Natural killer cell (primary cell): ENCODE results near the gene SLC4A4. TPM values are rescaled to one million over a fixed set of nuclear protein-coding genes. Genes with fewer than 3 reads are reported as not detected.

Source experiments
- ATAC-seq, 3 donors: fragments of 150-1000 bp in 2 of 3; fragments of 200-7000 bp in 1 of 3; cut with Tn5 transposase; 1 replicate in 1 of 3; 2 replicates in 2 of 3; pipeline ENCODE4 v1.10.0; 2021; ENCODE audit warnings: mild to moderate bottlenecking in 2 of 3, moderate library complexity in 2 of 3
- DNase-seq, 2 donors: peaks; one replicate each; pipeline versions ENCODE4 v3.0.0 to v3.0.0-alpha.2; 2013 to 2021; ENCODE audit warnings: mixed read lengths in 1 of 2
- H3K27ac ChIP-seq: one replicate; pipeline ENCODE4 v1.5.1; 2013; ENCODE audit warnings: mild to moderate bottlenecking, low read length
- H3K27me3 ChIP-seq: one replicate; pipeline ENCODE4 v1.6.1; 2013; ENCODE audit warnings: low read length; ENCODE audit not compliant: control insufficient read depth, insufficient read depth
- H3K36me3 ChIP-seq: one replicate; pipeline ENCODE4 v1.6.1; 2013; ENCODE audit warnings: low read length; ENCODE audit not compliant: control insufficient read depth, insufficient read depth
- H3K4me1 ChIP-seq: one replicate; pipeline ENCODE4 v1.6.1; 2013; ENCODE audit warnings: low read length; ENCODE audit not compliant: control insufficient read depth, insufficient read depth
- H3K4me3 ChIP-seq: one replicate; pipeline ENCODE4 v1.5.1; 2013; ENCODE audit warnings: low read length
- H3K9me3 ChIP-seq: one replicate; pipeline ENCODE4 v1.6.1; 2013; ENCODE audit warnings: low read length; ENCODE audit not compliant: control insufficient read depth, insufficient read depth
- H3K27ac Mint-ChIP-seq, 2 donors: one replicate each; pipeline ENCODE4 v1.8.0; 2022; ENCODE audit warnings: mild to moderate bottlenecking in 2 of 2, mixed read lengths in 2 of 2, moderate library complexity in 1 of 2
- H3K27me3 Mint-ChIP-seq, 2 donors: one replicate each; pipeline ENCODE4 v1.8.0; 2022; ENCODE audit warnings: low read depth in 2 of 2, mixed read lengths in 2 of 2
- H3K36me3 Mint-ChIP-seq: one replicate; pipeline ENCODE4 v1.8.0; 2022; ENCODE audit warnings: mixed read lengths
- H3K4me1 Mint-ChIP-seq, 2 donors: one replicate each; pipeline ENCODE4 v1.8.0; 2022; ENCODE audit warnings: mixed read lengths in 2 of 2
- H3K4me3 Mint-ChIP-seq: one replicate; pipeline ENCODE4 v1.8.0; 2022; ENCODE audit warnings: mild to moderate bottlenecking, moderate library complexity, mixed read lengths
- H3K9me3 Mint-ChIP-seq, 2 donors: one replicate each; pipeline ENCODE4 v1.8.0; 2022; ENCODE audit warnings: mixed read lengths in 2 of 2
- WGBS: methylation state at CpG from one replicate; pipeline ENCODE4 v1.1.7; 2013; ENCODE audit warnings: missing lambda C conversion rate; ENCODE audit not compliant: insufficient coverage; 5-methylcytosine and 5-hydroxymethylcytosine counted together
- intact Hi-C: fragments of 100-400 bp; cut with micrococcal nuclease; formaldehyde crosslinking; loops from one replicate; pipeline ENCODE4 v1.14.2; 2022
- total RNA-seq, 4 donors: library from RNA; stranded (reverse); fragments of 120-200 nt in 1 of 4; gene quantifications; one replicate each; pipeline versions ENCODE4 v1.2.3 to v1.2.4, GENCODE V29; 2013 to 2022
- TF ChIP-seq, protein P1 (sequence below): fragments of 200-600 bp; IDR thresholded peaks from one replicate; pipeline ENCODE4 v1.8.0; 2022; ENCODE audit warnings: antibody characterized with exemption

SLC4A4 gene
- total RNA-seq, 3 donors from 2014 or later (not counting 1 experiment from before 2014, with no cell fraction given), result 17.9 to 20.4 (median 19.1) TPM

DNA sequence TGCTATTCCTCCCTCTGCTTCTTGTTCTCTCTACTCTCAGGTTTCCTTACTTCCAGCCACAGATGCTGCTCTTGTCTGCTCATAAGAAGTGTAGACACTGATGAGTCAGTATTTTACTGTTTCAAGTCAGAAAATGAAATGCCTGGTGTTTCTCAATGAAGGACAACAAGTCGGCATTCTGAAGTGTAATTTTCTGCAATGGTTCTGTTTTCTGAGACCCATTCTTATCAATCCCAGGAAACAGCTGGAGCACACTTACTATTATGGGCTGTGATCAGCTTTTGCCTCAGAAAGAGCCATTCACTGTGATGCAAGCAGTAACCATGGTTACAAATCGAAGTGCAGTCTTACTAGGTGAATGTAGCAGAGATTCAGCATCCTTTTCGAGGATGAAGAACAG, 42.0 kb downstream of the SLC4A4 start:
- Mint-ChIP-seq H3K4me3 (no peak overlapping the region), H3K27ac (no peak overlapping the region), H3K27me3 (no peaks in the 10 kb centered on the region), H3K4me1 (peaks cover 0 to 4% of the 10 kb centered on the region in 2 donors), H3K9me3 (no peaks in the 10 kb centered on the region), H3K36me3 (no peaks in the 10 kb centered on the region)
- Histone ChIP-seq H3K9me3 (no peaks in the 10 kb centered on the region), H3K36me3 (no peaks in the 10 kb centered on the region), H3K4me1 (no peaks in the 10 kb centered on the region), H3K27me3 (no peaks in the 10 kb centered on the region), H3K27ac (no peak overlapping the region), H3K4me3 (no peak overlapping the region)
- TF ChIP-seq, protein P1, sequence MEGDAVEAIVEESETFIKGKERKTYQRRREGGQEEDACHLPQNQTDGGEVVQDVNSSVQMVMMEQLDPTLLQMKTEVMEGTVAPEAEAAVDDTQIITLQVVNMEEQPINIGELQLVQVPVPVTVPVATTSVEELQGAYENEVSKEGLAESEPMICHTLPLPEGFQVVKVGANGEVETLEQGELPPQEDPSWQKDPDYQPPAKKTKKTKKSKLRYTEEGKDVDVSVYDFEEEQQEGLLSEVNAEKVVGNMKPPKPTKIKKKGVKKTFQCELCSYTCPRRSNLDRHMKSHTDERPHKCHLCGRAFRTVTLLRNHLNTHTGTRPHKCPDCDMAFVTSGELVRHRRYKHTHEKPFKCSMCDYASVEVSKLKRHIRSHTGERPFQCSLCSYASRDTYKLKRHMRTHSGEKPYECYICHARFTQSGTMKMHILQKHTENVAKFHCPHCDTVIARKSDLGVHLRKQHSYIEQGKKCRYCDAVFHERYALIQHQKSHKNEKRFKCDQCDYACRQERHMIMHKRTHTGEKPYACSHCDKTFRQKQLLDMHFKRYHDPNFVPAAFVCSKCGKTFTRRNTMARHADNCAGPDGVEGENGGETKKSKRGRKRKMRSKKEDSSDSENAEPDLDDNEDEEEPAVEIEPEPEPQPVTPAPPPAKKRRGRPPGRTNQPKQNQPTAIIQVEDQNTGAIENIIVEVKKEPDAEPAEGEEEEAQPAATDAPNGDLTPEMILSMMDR, result no peak
- intact Hi-C loops, result no loop called here
- 96% methylated on average over 3 of the region's 3 CpGs for WGBS
- DNase-seq (no peak), ATAC-seq (no peak)

- Histone ChIP-seq H3K27me3 (no peaks in the 10 kb centered on the region), H3K27ac (no peak overlapping the region), H3K4me3 (no peak overlapping the region), H3K4me1 (no peaks in the 10 kb centered on the region), H3K36me3 (no peaks in the 10 kb centered on the region), H3K9me3 (no peaks in the 10 kb centered on the region)
- TF ChIP-seq, protein P1, result no peak
- ATAC-seq (no peak), DNase-seq (no peak)
- intact Hi-C loops, result no loop called here
- no peak overlapping the region for H3K27ac Mint-ChIP-seq
- 80% methylated on average over 3 of the region's 3 CpGs for WGBS
- no peaks in the 10 kb centered on the region for H3K36me3 Mint-ChIP-seq
- H3K4me3 Mint-ChIP-seq, result no peak overlapping the region
- H3K27me3 Mint-ChIP-seq, result no peaks in the 10 kb centered on the region
- no peaks in the 10 kb centered on the region for H3K9me3 Mint-ChIP-seq
- H3K4me1 Mint-ChIP-seq, result peaks cover 0 to 13% of the 10 kb centered on the region in 2 donors
Measured at GRCh38 chr4:71382125-71382899, 43.5 kb downstream of the SLC4A4 start.

GRCh38 chr4:71382900-71383560, 44.2 kb downstream of the SLC4A4 start:
- Mint-ChIP-seq H3K4me1 (peaks cover 0 to 13% of the 10 kb centered on the region in 2 donors), H3K36me3 (no peaks in the 10 kb centered on the region), H3K27ac (no peak overlapping the region), H3K9me3 (no peaks in the 10 kb centered on the region), H3K4me3 (no peak overlapping the region), H3K27me3 (no peaks in the 10 kb centered on the region)
- no peaks in the 10 kb centered on the region for H3K4me1 ChIP-seq
- H3K4me3 ChIP-seq, result no peak overlapping the region
- ATAC-seq, result no peak
- no peaks in the 10 kb centered on the region for H3K9me3 ChIP-seq
- no CpG with 5 or more reads among the region's 3 CpGs for WGBS
- no peaks in the 10 kb centered on the region for H3K27me3 ChIP-seq
- intact Hi-C loops, result no loop called here
- no peaks in the 10 kb centered on the region for H3K36me3 ChIP-seq
- DNase-seq, result no peak
- TF ChIP-seq, protein P1, result no peak
- no peak overlapping the region for H3K27ac ChIP-seq
